OCI-LY1 (cell line): ENCODE measurements around the gene ALPK3.

Source experiments
- EZH2 ChIP-seq: fragments of 200-600 bp; sonication (generic), shearing (Covaris generic); IDR thresholded peaks from 2 replicates; pipeline ENCODE4 v1.8.0; 2017; ENCODE audit warnings: borderline replicate concordance, mixed run types, mild to moderate bottlenecking, antibody characterized with exemption, low read length, moderate library complexity, mixed read lengths
- TF ChIP-seq, protein P1 (sequence below): fragments of 200-600 bp; sonication (generic), shearing (Covaris generic); IDR thresholded peaks from 2 replicates; pipeline ENCODE4 v1.5.1; 2017; ENCODE audit warnings: mild to moderate bottlenecking, antibody characterized with exemption, low read length, moderate library complexity, mixed read lengths

DNA sequence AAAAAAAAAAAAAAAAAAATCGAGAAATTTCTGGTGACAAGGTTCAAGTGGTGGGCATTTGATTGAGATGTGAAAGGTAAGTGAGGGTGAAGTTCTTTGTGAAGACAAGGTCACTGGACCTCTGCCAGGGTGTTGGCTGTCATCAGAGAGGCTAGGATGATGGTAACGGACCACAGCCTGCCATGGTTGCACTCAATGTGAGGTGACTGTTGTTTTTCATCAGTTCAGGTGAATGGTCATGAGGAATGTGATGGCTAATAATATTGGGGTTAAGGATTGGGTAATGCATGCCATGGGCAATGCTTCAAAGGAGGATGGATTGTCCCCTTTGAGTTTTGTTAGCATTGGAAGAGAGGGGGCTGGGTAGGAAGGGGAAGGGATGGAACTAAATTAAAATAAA, 4.3 kb upstream of the ALPK3 start:
- TF ChIP-seq, protein P1, sequence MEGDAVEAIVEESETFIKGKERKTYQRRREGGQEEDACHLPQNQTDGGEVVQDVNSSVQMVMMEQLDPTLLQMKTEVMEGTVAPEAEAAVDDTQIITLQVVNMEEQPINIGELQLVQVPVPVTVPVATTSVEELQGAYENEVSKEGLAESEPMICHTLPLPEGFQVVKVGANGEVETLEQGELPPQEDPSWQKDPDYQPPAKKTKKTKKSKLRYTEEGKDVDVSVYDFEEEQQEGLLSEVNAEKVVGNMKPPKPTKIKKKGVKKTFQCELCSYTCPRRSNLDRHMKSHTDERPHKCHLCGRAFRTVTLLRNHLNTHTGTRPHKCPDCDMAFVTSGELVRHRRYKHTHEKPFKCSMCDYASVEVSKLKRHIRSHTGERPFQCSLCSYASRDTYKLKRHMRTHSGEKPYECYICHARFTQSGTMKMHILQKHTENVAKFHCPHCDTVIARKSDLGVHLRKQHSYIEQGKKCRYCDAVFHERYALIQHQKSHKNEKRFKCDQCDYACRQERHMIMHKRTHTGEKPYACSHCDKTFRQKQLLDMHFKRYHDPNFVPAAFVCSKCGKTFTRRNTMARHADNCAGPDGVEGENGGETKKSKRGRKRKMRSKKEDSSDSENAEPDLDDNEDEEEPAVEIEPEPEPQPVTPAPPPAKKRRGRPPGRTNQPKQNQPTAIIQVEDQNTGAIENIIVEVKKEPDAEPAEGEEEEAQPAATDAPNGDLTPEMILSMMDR: no peak
- TF ChIP-seq EZH2: no peak
